Stomach (tissue), 9 donors: ENCODE data around the gene CYP21A2. TPM values are rescaled to one million over a fixed set of nuclear protein-coding genes. Genes with fewer than 3 reads are reported as not detected.

Experiments
- DNase-seq, 2 donors: peaks; one replicate each; pipeline versions ENCODE4 v3.0.0 to v3.0.0-alpha.2; 2013 to 2019
- H3K27ac ChIP-seq, 5 donors: fragments of 200-600 bp in 4 of 5; sonication (generic) in 4 of 5; one replicate each; pipeline ENCODE4 v1.5.1; 2013 to 2019; ENCODE audit warnings: mild to moderate bottlenecking in 1 of 5, moderate library complexity in 1 of 5
- H3K27me3 ChIP-seq, 3 donors: fragments of 200-600 bp; sonication (generic); one replicate each; pipeline ENCODE4 v1.5.1; 2017 to 2019; ENCODE audit warnings: mixed run types in 1 of 3
- H3K36me3 ChIP-seq, 4 donors: fragments of 200-600 bp; sonication (generic); 1 replicate in 3 of 4; 2 replicates in 1 of 4; pipeline ENCODE4 v1.5.1; 2016 to 2019
- H3K4me1 ChIP-seq, 4 donors: fragments of 200-600 bp; sonication (generic); one replicate each; pipeline ENCODE4 v1.5.1; 2016 to 2019
- H3K4me3 ChIP-seq, 4 donors: fragments of 200-600 bp; sonication (generic) in 3 of 4; one replicate each; pipeline ENCODE4 v1.5.1; 2016 to 2019; ENCODE audit warnings: mild to moderate bottlenecking in 1 of 4
- H3K9me3 ChIP-seq, 4 donors: fragments of 200-600 bp; sonication (generic); one replicate each; pipeline ENCODE4 v1.5.1; 2016 to 2019
- CTCF ChIP-seq, 7 experiments: fragments of 450-650 bp in 4 of 7; fragments of 200-600 bp in 3 of 7; sonication (generic) in 3 of 7; IDR thresholded peaks; one replicate each; pipeline ENCODE4 v1.5.1; 2016 to 2019; ENCODE audit warnings: antibody characterized with exemption in 7 of 7, control low read depth in 2 of 7, mild to moderate bottlenecking in 1 of 7
- EP300 ChIP-seq: sonication (generic); formaldehyde crosslinking; IDR thresholded peaks from one replicate; pipeline ENCODE4 v1.6.1; 2017; ENCODE audit warnings: antibody characterized with exemption
- POLR2A ChIP-seq, 4 donors: fragments of 450-650 bp; IDR thresholded peaks; one replicate each; pipeline ENCODE4 v1.6.1; 2016; ENCODE audit warnings: antibody characterized with exemption in 4 of 4, control low read depth in 2 of 4, mild to moderate bottlenecking in 1 of 4, moderate library complexity in 1 of 4
- POLR2AphosphoS5 ChIP-seq, 3 donors: sonication (generic); formaldehyde crosslinking; IDR thresholded peaks; one replicate each; pipeline ENCODE4 v1.6.1; 2016; ENCODE audit warnings: antibody characterized with exemption in 3 of 3
- WGBS, 5 donors: extraction: QIAGEN DNeasy Blood & Tissue Kit in 3 of 5; methylation state at CpG; one replicate each; pipeline versions ENCODE4 v1.1.5 to v1.1.7; 2013 to 2018; 5-methylcytosine and 5-hydroxymethylcytosine counted together
- intact Hi-C: fragments of 100-400 bp; cut with DNase I; formaldehyde crosslinking; loops from one replicate; pipeline ENCODE4 v1.15.1; 2023; ENCODE audit warnings: low total_unique reads
- polyA plus RNA-seq, 3 donors: library from polyadenylated mRNA; stranded (reverse); fragments of 200-250 nt; gene quantifications; one replicate each; pipeline ENCODE4 v1.2.3, GENCODE V29; 2013
- small RNA-seq, 4 donors: library from RNA; depleted of rRNA; stranded (forward); fragments of <200 nt; gene quantifications; one replicate each; pipeline ENCODE3, GENCODE V24; 2016
- total RNA-seq, 5 donors: library from RNA; depleted of rRNA; stranded (reverse); fragments of >200 nt; gene quantifications; one replicate each; pipeline versions ENCODE4 v1.1.0 to v1.2.3, GENCODE V29; 2014 to 2016
- donor health status: healthy with polysubstance abuse.
- donor health status: Bipolar disorder and iron deficiency.
- donor health status: healthy.

CYP21A2 gene
- total and polyA plus RNA-seq, 8 donors = 1.3 to 23.8 (median 1.4) TPM; not detected in 5

DNA sequence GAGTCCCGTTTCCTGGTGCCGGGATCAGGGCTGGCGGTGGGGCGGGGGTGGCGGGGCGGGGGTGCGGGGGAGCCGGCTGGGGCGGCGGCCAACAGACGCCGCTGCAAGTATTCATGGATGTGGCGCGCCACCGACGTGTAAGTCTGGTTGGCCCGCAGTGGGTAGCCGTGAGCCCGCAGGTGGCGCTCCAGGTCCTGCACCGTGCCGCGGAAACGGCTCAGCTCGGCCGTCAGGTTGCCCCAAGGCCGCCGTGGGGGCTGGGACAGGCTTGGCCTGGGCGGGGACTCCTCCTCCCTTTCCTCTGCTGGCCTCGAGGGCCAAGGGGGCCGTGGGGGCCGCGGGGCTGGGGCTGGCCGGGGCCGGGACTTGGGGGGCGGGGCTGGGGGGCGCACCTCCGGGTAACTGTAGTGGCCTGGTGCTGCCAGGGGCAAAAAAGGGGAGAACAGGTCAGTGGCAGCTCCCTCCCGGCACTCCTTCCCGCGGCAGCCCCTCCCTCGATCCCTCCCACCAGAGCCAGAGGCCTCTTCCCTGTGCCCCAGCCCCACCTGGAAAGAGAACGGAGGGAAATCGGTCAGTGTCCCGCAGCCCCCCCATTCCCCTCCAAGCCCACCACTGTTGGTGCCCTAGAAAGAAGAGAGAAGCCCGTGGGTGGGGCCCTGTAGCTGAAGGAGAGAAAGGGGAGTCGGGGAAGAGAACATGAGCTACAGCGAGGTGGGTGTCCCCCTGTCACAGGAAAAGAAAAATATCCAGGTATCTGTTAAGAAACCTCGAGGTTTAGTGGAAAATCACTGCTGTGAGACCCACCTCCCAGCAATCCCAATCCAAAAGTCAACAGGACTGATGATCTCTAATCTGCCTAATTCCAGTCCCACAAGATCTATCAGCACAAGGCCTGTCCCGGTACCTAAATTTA, 49.6 kb downstream of the CYP21A2 start:
- peak overlapping the region; percentile 63 to 86 (median 82) for H3K27ac ChIP-seq
- 11 to 36% (median 15%) methylated on average over 13 to 50 of the region's 50 CpGs for WGBS, 5 donors
- peak overlapping the region; percentile 26 to 38 (median 34) for H3K4me3 ChIP-seq
- TF ChIP-seq POLR2AphosphoS5 (IDR thresholded peaks at IDR 0.05) (peak in 2 of 3 donors; percentile 31 to 70), POLR2A (IDR thresholded peaks at IDR 0.05) (no peak), CTCF (IDR thresholded peaks at IDR 0.05) (peak in 4 of 7 experiments; percentile 47 to 62 (median 52))
- DNase-seq = peak; percentile 93 to 96
- peaks cover 26 to 45% (median 38%) of the 10 kb centered on the region in 4 donors for H3K4me1 ChIP-seq
- peaks cover 0 to 36% (median 0%) of the 10 kb centered on the region in 3 donors for H3K27me3 ChIP-seq
- no peaks in the 10 kb centered on the region for H3K9me3 ChIP-seq
- intact Hi-C loops = no loop called here
- peaks cover 0 to 20% (median 4%) of the 10 kb centered on the region in 4 donors for H3K36me3 ChIP-seq

- H3K4me1 ChIP-seq = peaks cover 26 to 52% (median 43%) of the 10 kb centered on the region in 4 donors
- H3K9me3 ChIP-seq = no peaks in the 10 kb centered on the region
- H3K36me3 ChIP-seq = peaks cover 0 to 14% (median 4%) of the 10 kb centered on the region in 4 donors
- no peak for TF ChIP-seq POLR2A (IDR thresholded peaks at IDR 0.05)
- no peak for TF ChIP-seq POLR2AphosphoS5 (IDR thresholded peaks at IDR 0.05)
- no peak for TF ChIP-seq CTCF (IDR thresholded peaks at IDR 0.05)
- no peak for TF ChIP-seq EP300
- intact Hi-C loops = no loop called here
- WGBS, 5 donors = 72 to 87% (median 79%) methylated on average over 13 to 14 of the region's 14 CpGs
- peaks cover 0 to 36% (median 0%) of the 10 kb centered on the region in 3 donors for H3K27me3 ChIP-seq
- H3K27ac ChIP-seq = peak overlapping the region; percentile 63 to 86 (median 82)
- no peak overlapping the region for H3K4me3 ChIP-seq
- DNase-seq = no peak
These were observed 50.4 kb downstream of the CYP21A2 start for GRCh38 chr6:32088487-32089049.

DNA sequence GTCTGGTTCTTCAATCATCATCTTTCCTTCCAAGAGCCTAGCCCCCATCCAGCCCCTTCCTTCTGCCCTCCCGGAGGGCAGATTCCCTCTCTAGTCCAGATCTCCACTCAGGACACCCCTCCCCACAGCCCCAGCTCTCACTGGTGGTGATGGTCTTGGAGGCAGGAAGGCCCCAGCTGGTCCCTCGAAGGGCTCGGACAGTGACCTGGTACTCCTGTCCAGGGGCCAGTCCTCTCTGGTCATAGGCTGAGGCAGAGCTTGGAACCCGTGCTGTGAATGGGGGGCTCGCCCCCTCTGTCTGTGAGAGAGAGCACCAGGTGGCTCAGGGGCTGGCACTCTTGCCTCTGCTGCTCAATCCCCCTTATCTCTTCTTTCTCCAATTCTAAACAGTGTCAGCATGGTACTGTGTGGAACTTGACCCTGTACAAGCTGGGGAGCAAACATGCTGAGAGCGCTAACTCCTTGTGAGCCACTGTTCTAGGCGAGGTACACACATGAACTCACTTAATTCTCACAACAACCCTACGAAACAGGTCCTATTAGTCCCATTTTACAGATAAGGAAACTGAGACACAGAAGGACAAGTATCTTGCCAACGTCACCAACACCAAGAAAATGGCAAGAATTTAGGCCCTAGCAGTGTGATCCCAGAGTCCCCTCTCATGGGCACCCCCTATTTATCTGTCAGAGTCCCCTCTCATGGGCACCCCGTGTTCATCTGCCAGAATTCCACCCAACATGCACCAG, 51.0 kb downstream of the CYP21A2 start:
- peaks cover 0 to 36% (median 0%) of the 10 kb centered on the region in 3 donors for H3K27me3 ChIP-seq
- peak in 1 of 2 donors; percentile 48 for DNase-seq

More for the DNA sequence above, 51.0 kb downstream of the CYP21A2 start:
- no peak for TF ChIP-seq POLR2A (IDR thresholded peaks at IDR 0.05)
- no peak for TF ChIP-seq CTCF (IDR thresholded peaks at IDR 0.05)
- TF ChIP-seq EP300 = no peak
- TF ChIP-seq POLR2AphosphoS5 (IDR thresholded peaks at IDR 0.05) = no peak
- Histone ChIP-seq H3K4me3 (no peak overlapping the region), H3K9me3 (no peaks in the 10 kb centered on the region), H3K27ac (peak overlapping the region; percentile 8 to 86 (median 82)), H3K36me3 (peaks cover 0 to 7% (median 2%) of the 10 kb centered on the region in 4 donors), H3K4me1 (peaks cover 26 to 55% (median 44%) of the 10 kb centered on the region in 4 donors)
- WGBS, 5 donors = 47 to 72% (median 61%) methylated on average over 8 to 10 of the region's 10 CpGs
- intact Hi-C loops = no loop called here

Small RNA genes lying within 50 kb of the gene (small RNA-seq; reads per million reads assigned to genes)
- gene RNA5SP206 = 0 reads per million in 4 donors

Other genes starting within 250 kb of the CYP21A2 start
- 10 to 100 TPM; 21.6 to 56.5 (median 24.1) TPM for gene VARS1, start 242.7 kb upstream of the CYP21A2 start, total RNA-seq
- gene VARS1, start 242.7 kb upstream of the CYP21A2 start, polyA plus RNA-seq = 10 to 100 TPM; 11.0 to 31.8 (median 27.7) TPM
- 10 to 100 TPM in 3 of 5 donors, 1 to 10 TPM in 1, not detected in 1; 6.7 to 34.5 (median 11.4) TPM for gene LSM2, start 231.4 kb upstream of the CYP21A2 start, total RNA-seq
- 10 to 100 TPM; 45.2 to 55.8 (median 50.4) TPM for gene LSM2, start 231.4 kb upstream of the CYP21A2 start, polyA plus RNA-seq
- 1 to 10 TPM in 2 of 5 donors, not detected in 3; 1.1 to 1.7 TPM for gene HSPA1L, start 223.1 kb upstream of the CYP21A2 start, total RNA-seq
- gene HSPA1L, start 223.1 kb upstream of the CYP21A2 start, polyA plus RNA-seq = under 1 TPM; 0.46 to 0.98 (median 0.75) TPM
- gene HSPA1A, start 222.9 kb upstream of the CYP21A2 start, total RNA-seq = 100 to 1,000 TPM in 3 of 5 donors, 10 to 100 TPM in 2; 68.8 to 124 (median 113) TPM
- gene HSPA1A, start 222.9 kb upstream of the CYP21A2 start, polyA plus RNA-seq = 100 to 1,000 TPM in 1 of 3 donors, 10 to 100 TPM in 2; 51.1 to 107 (median 64.8) TPM
- gene HSPA1B, start 210.7 kb upstream of the CYP21A2 start, total RNA-seq = 100 to 1,000 TPM in 3 of 5 donors, 10 to 100 TPM in 2; 44.3 to 165 (median 105) TPM
- gene HSPA1B, start 210.7 kb upstream of the CYP21A2 start, polyA plus RNA-seq = 10 to 100 TPM; 35.9 to 66.0 (median 51.3) TPM
- 10 to 100 TPM; 11.3 to 60.7 (median 25.0) TPM for gene NEU1, start 175.6 kb upstream of the CYP21A2 start, total RNA-seq
- gene NEU1, start 175.6 kb upstream of the CYP21A2 start, polyA plus RNA-seq = 10 to 100 TPM; 16.3 to 29.0 (median 22.2) TPM
- gene SLC44A4, start 159.4 kb upstream of the CYP21A2 start, total RNA-seq = 100 to 1,000 TPM in 4 of 5 donors, 10 to 100 TPM in 1; 74.2 to 201 (median 175) TPM
- gene SLC44A4, start 159.4 kb upstream of the CYP21A2 start, polyA plus RNA-seq = 100 to 1,000 TPM in 1 of 3 donors, 10 to 100 TPM in 2; 35.4 to 111 (median 47.9) TPM
- gene EHMT2, start 140.7 kb upstream of the CYP21A2 start, total RNA-seq = 10 to 100 TPM; 12.1 to 58.0 (median 31.7) TPM
- gene EHMT2, start 140.7 kb upstream of the CYP21A2 start, polyA plus RNA-seq = 10 to 100 TPM; 27.3 to 43.2 (median 35.4) TPM
- gene ZBTB12, start 136.3 kb upstream of the CYP21A2 start, total RNA-seq = 1 to 10 TPM in 3 of 5 donors, under 1 TPM in 2; 0.43 to 6.4 (median 1.3) TPM
- 1 to 10 TPM; 1.8 to 3.4 (median 2.2) TPM for gene ZBTB12, start 136.3 kb upstream of the CYP21A2 start, polyA plus RNA-seq
- 10 to 100 TPM in 1 of 5 donors, 1 to 10 TPM in 3, not detected in 1; 1.7 to 24.6 (median 4.0) TPM for gene C2, start 110.7 kb upstream of the CYP21A2 start, total RNA-seq
- 1 to 10 TPM; 3.3 to 6.3 (median 4.9) TPM for gene C2, start 110.7 kb upstream of the CYP21A2 start, polyA plus RNA-seq
- gene CFB, start 92.3 kb upstream of the CYP21A2 start, total RNA-seq = 100 to 1,000 TPM in 3 of 5 donors, 10 to 100 TPM in 1, 1 to 10 TPM in 1; 8.4 to 316 (median 185) TPM
- gene CFB, start 92.3 kb upstream of the CYP21A2 start, polyA plus RNA-seq = 100 to 1,000 TPM in 2 of 3 donors, 10 to 100 TPM in 1; 13.1 to 226 (median 165) TPM
- 100 to 1,000 TPM in 1 of 5 donors, 10 to 100 TPM in 3, 1 to 10 TPM in 1; 2.9 to 100 (median 50.1) TPM for gene NELFE, start 79.4 kb upstream of the CYP21A2 start, total RNA-seq
- 10 to 100 TPM; 52.1 to 75.8 (median 53.5) TPM for gene NELFE, start 79.4 kb upstream of the CYP21A2 start, polyA plus RNA-seq
- gene SKIC2, start 79.2 kb upstream of the CYP21A2 start, total RNA-seq = 100 to 1,000 TPM in 3 of 5 donors, 10 to 100 TPM in 2; 22.0 to 478 (median 114) TPM
- gene SKIC2, start 79.2 kb upstream of the CYP21A2 start, polyA plus RNA-seq = 10 to 100 TPM; 74.3 to 88.9 (median 87.1) TPM
- 10 to 100 TPM in 3 of 5 donors, 1 to 10 TPM in 2; 4.1 to 65.8 (median 18.3) TPM for gene DXO, start 66.3 kb upstream of the CYP21A2 start, total RNA-seq
- gene DXO, start 66.3 kb upstream of the CYP21A2 start, polyA plus RNA-seq = 10 to 100 TPM; 11.9 to 24.8 (median 19.7) TPM
- 100 to 1,000 TPM in 1 of 5 donors, 10 to 100 TPM in 4; 10.8 to 248 (median 32.1) TPM for gene C4A, start 56.4 kb upstream of the CYP21A2 start, total RNA-seq
- gene C4A, start 56.4 kb upstream of the CYP21A2 start, polyA plus RNA-seq = 10 to 100 TPM; 42.2 to 92.9 (median 48.1) TPM
- gene C4B, start 23.6 kb upstream of the CYP21A2 start, total RNA-seq = 100 to 1,000 TPM in 1 of 5 donors, 10 to 100 TPM in 4; 14.9 to 108 (median 32.7) TPM
- 100 to 1,000 TPM in 1 of 3 donors, 10 to 100 TPM in 2; 42.8 to 107 (median 54.9) TPM for gene C4B, start 23.6 kb upstream of the CYP21A2 start, polyA plus RNA-seq
- 100 to 1,000 TPM in 1 of 5 donors, 10 to 100 TPM in 4; 43.8 to 408 (median 71.0) TPM for gene TNXB, start 70.9 kb downstream of the CYP21A2 start, total RNA-seq
- 10 to 100 TPM; 15.1 to 17.7 (median 15.7) TPM for gene TNXB, start 70.9 kb downstream of the CYP21A2 start, polyA plus RNA-seq
- 100 to 1,000 TPM in 2 of 5 donors, 10 to 100 TPM in 3; 22.8 to 718 (median 73.3) TPM for gene ATF6B, start 89.8 kb downstream of the CYP21A2 start, total RNA-seq
- 10 to 100 TPM; 20.9 to 48.1 (median 24.4) TPM for gene ATF6B, start 89.8 kb downstream of the CYP21A2 start, polyA plus RNA-seq
- gene FKBPL, start 91.9 kb downstream of the CYP21A2 start, total RNA-seq = 1 to 10 TPM in 2 of 5 donors, under 1 TPM in 1, not detected in 2; 0.45 to 3.3 (median 3.2) TPM
- gene FKBPL, start 91.9 kb downstream of the CYP21A2 start, polyA plus RNA-seq = 1 to 10 TPM; 2.7 to 9.6 (median 8.5) TPM
- gene PRRT1, start 113.5 kb downstream of the CYP21A2 start, total RNA-seq = under 1 TPM in 3 of 5 donors, not detected in 2; 0.18 to 0.87 (median 0.87) TPM
- 1 to 10 TPM; 1.9 to 6.0 (median 3.4) TPM for gene PRRT1, start 113.5 kb downstream of the CYP21A2 start, polyA plus RNA-seq
- 10 to 100 TPM in 4 of 5 donors, 1 to 10 TPM in 1; 5.8 to 73.0 (median 35.7) TPM for gene PPT2, start 115.7 kb downstream of the CYP21A2 start, total RNA-seq
- 10 to 100 TPM in 1 of 3 donors, 1 to 10 TPM in 2; 5.8 to 11.1 (median 7.9) TPM for gene PPT2, start 115.7 kb downstream of the CYP21A2 start, polyA plus RNA-seq
- 100 to 1,000 TPM in 1 of 5 donors, 10 to 100 TPM in 2, 1 to 10 TPM in 1, under 1 TPM in 1; 0.87 to 224 (median 10.1) TPM for gene EGFL8, start 126.2 kb downstream of the CYP21A2 start, total RNA-seq
- 10 to 100 TPM; 14.6 to 30.3 (median 16.6) TPM for gene EGFL8, start 126.2 kb downstream of the CYP21A2 start, polyA plus RNA-seq
- gene AGPAT1, start 137.7 kb downstream of the CYP21A2 start, total RNA-seq = 10 to 100 TPM in 4 of 5 donors, 1 to 10 TPM in 1; 7.3 to 52.6 (median 33.5) TPM
- 10 to 100 TPM; 31.3 to 41.9 (median 36.2) TPM for gene AGPAT1, start 137.7 kb downstream of the CYP21A2 start, polyA plus RNA-seq
- gene RNF5, start 140.0 kb downstream of the CYP21A2 start, total RNA-seq = 10 to 100 TPM; 22.6 to 71.4 (median 50.9) TPM
- gene RNF5, start 140.0 kb downstream of the CYP21A2 start, polyA plus RNA-seq = 100 to 1,000 TPM in 1 of 3 donors, 10 to 100 TPM in 2; 92.5 to 107 (median 93.2) TPM
- 10 to 100 TPM in 2 of 5 donors, 1 to 10 TPM in 2, under 1 TPM in 1; 0.87 to 35.6 (median 2.8) TPM for gene AGER, start 145.8 kb downstream of the CYP21A2 start, total RNA-seq
- 10 to 100 TPM; 13.0 to 18.0 (median 16.9) TPM for gene AGER, start 145.8 kb downstream of the CYP21A2 start, polyA plus RNA-seq
- 10 to 100 TPM; 23.5 to 50.3 (median 42.0) TPM for gene PBX2, start 151.8 kb downstream of the CYP21A2 start, total RNA-seq
- gene PBX2, start 151.8 kb downstream of the CYP21A2 start, polyA plus RNA-seq = 10 to 100 TPM; 26.5 to 31.4 (median 28.0) TPM
- gene GPSM3, start 154.2 kb downstream of the CYP21A2 start, total RNA-seq = 10 to 100 TPM in 1 of 5 donors, 1 to 10 TPM in 1, not detected in 3; 3.1 to 41.0 TPM
- gene GPSM3, start 154.2 kb downstream of the CYP21A2 start, polyA plus RNA-seq = 10 to 100 TPM in 2 of 3 donors, 1 to 10 TPM in 1; 10.0 to 25.8 (median 23.9) TPM
- gene NOTCH4, start 185.7 kb downstream of the CYP21A2 start, total RNA-seq = 10 to 100 TPM; 11.0 to 45.5 (median 14.3) TPM
- 10 to 100 TPM in 1 of 3 donors, 1 to 10 TPM in 2; 7.3 to 22.3 (median 8.4) TPM for gene NOTCH4, start 185.7 kb downstream of the CYP21A2 start, polyA plus RNA-seq